Measurements from ENCODE around the gene MAP3K19.

The MAP3K19 gene

DNA sequence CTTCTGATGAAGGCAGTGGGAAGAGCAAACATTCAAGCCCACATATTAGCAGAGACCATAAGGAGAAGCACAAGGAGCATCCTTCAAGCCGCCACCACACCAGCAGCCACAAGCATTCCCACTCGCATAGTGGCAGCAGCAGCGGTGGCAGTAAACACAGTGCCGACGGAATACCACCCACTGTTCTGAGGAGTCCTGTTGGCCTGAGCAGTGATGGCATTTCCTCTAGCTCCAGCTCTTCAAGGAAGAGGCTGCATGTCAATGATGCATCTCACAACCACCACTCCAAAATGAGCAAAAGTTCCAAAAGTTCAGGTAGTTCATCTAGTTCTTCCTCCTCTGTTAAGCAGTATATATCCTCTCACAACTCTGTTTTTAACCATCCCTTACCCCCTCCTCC, 93.2 kb downstream of the MAP3K19 start:
- Histone ChIP-seq H2BK12ac (ENCODE audit: low read length in 2 of 2) (no peak overlapping the region), H3K36me3 (ENCODE audit: control insufficient read depth in 1 of 2, insufficient read depth in 2 of 2, low read depth in 1 of 2, low read length in 2 of 2) (peaks cover 10 to 98% of the 10 kb centered on the region in 2 experiments), H3K27ac (ENCODE audit: low read length, poor library complexity, severe bottlenecking) (no peak overlapping the region), H3K4me2 (ENCODE audit: low read length, poor library complexity, severe bottlenecking) (no peak overlapping the region), H3K9ac (ENCODE audit: low read length) (no peak overlapping the region), H2BK120ac (ENCODE audit: low read depth, low read length) (no peak overlapping the region), H4K91ac (ENCODE audit: low read length) (no peak overlapping the region), H2BK5ac (ENCODE audit: low read depth, low read length, poor library complexity, severe bottlenecking) (no peak overlapping the region), H3K27me3 (ENCODE audit: control insufficient read depth in 1 of 2, insufficient read depth in 1 of 2, low read length in 2 of 2) (no peaks in the 10 kb centered on the region), H4K8ac (ENCODE audit: low read length) (no peak overlapping the region), H3K14ac (ENCODE audit: low read length in 2 of 2) (no peak overlapping the region), H3K4me1 (ENCODE audit: control insufficient read depth, insufficient read depth, low read depth, low read length) (peaks cover 2% of the 10 kb centered on the region), H3K23ac (ENCODE audit: low read length in 2 of 2) (no peak overlapping the region), H2AK5ac (ENCODE audit: low read length, severe bottlenecking) (no peak overlapping the region), H2BK15ac (ENCODE audit: low read depth, poor library complexity, severe bottlenecking) (no peak overlapping the region), H3K4ac (ENCODE audit: low read depth in 1 of 2, low read length in 2 of 2) (no peak overlapping the region), H3K9me3 (ENCODE audit: control insufficient read depth, low read length) (no peaks in the 10 kb centered on the region), H3K79me1 (replicated peaks; ENCODE audit: low read length, poor library complexity, severe bottlenecking) (peaks cover 10% of the 10 kb centered on the region), H3K18ac (ENCODE audit: low read depth in 1 of 2, low read length in 2 of 2) (no peak overlapping the region), H2AFZ (ENCODE audit: low read depth, low read length) (no peak overlapping the region), H3K4me3 (ENCODE audit: insufficient read depth in 1 of 2, low read depth in 1 of 2, low read length in 2 of 2) (no peak overlapping the region)
- 99% methylated on average over 5 of the region's 5 CpGs for WGBS
- no peak for DNase-seq

GRCh38 chr2:134952608-134953007, 94.6 kb downstream of the MAP3K19 start:
- no peak overlapping the region for H3K14ac ChIP-seq (ENCODE audit: low read length in 2 of 2)
- H3K18ac ChIP-seq (ENCODE audit: low read depth in 1 of 2, low read length in 2 of 2), result no peak overlapping the region
- no peak for DNase-seq
- no peak overlapping the region for H3K27ac ChIP-seq (ENCODE audit: low read length, poor library complexity, severe bottlenecking)
- H3K4ac ChIP-seq (ENCODE audit: low read depth in 1 of 2, low read length in 2 of 2), result no peak overlapping the region
- H2BK15ac ChIP-seq (ENCODE audit: low read depth, poor library complexity, severe bottlenecking), result no peak overlapping the region
- no peaks in the 10 kb centered on the region for H3K27me3 ChIP-seq (ENCODE audit: control insufficient read depth in 1 of 2, insufficient read depth in 1 of 2, low read length in 2 of 2)
- H3K79me1 ChIP-seq (replicated peaks; ENCODE audit: low read length, poor library complexity, severe bottlenecking), result peaks cover 15% of the 10 kb centered on the region
- H3K9me3 ChIP-seq (ENCODE audit: control insufficient read depth, low read length), result no peaks in the 10 kb centered on the region
- no peak overlapping the region for H3K23ac ChIP-seq (ENCODE audit: low read length in 2 of 2)
- no peak overlapping the region for H3K4me2 ChIP-seq (ENCODE audit: low read length, poor library complexity, severe bottlenecking)
- WGBS, result no CpG with 5 or more reads among the region's 3 CpGs
- no peak overlapping the region for H2BK12ac ChIP-seq (ENCODE audit: low read length in 2 of 2)
- H2AFZ ChIP-seq (ENCODE audit: low read depth, low read length), result no peak overlapping the region
- peaks cover 18 to 99% of the 10 kb centered on the region in 2 experiments for H3K36me3 ChIP-seq (ENCODE audit: control insufficient read depth in 1 of 2, insufficient read depth in 2 of 2, low read depth in 1 of 2, low read length in 2 of 2)
- no peak overlapping the region for H3K4me3 ChIP-seq (ENCODE audit: insufficient read depth in 1 of 2, low read depth in 1 of 2, low read length in 2 of 2)
- no peak overlapping the region for H3K9ac ChIP-seq (ENCODE audit: low read length)
- H4K8ac ChIP-seq (ENCODE audit: low read length), result no peak overlapping the region
- H2AK5ac ChIP-seq (ENCODE audit: low read length, severe bottlenecking), result no peak overlapping the region
- no peak overlapping the region for H4K91ac ChIP-seq (ENCODE audit: low read length)
- no peak overlapping the region for H2BK120ac ChIP-seq (ENCODE audit: low read depth, low read length)
- H2BK5ac ChIP-seq (ENCODE audit: low read depth, low read length, poor library complexity, severe bottlenecking), result no peak overlapping the region
- H3K4me1 ChIP-seq (ENCODE audit: control insufficient read depth, insufficient read depth, low read depth, low read length), result peaks cover 2% of the 10 kb centered on the region

- Histone ChIP-seq H3K9me3 (ENCODE audit: control insufficient read depth, low read length) (no peaks in the 10 kb centered on the region), H3K27ac (ENCODE audit: low read length, poor library complexity, severe bottlenecking) (no peak overlapping the region), H3K4me3 (ENCODE audit: insufficient read depth in 1 of 2, low read depth in 1 of 2, low read length in 2 of 2) (no peak overlapping the region), H3K79me1 (replicated peaks; ENCODE audit: low read length, poor library complexity, severe bottlenecking) (peaks cover 15% of the 10 kb centered on the region), H3K9ac (ENCODE audit: low read length) (no peak overlapping the region), H2BK15ac (ENCODE audit: low read depth, poor library complexity, severe bottlenecking) (no peak overlapping the region), H2BK12ac (ENCODE audit: low read length in 2 of 2) (no peak overlapping the region), H3K23ac (ENCODE audit: low read length in 2 of 2) (no peak overlapping the region), H3K4me1 (ENCODE audit: control insufficient read depth, insufficient read depth, low read depth, low read length) (peaks cover 2% of the 10 kb centered on the region), H3K18ac (ENCODE audit: low read depth in 1 of 2, low read length in 2 of 2) (no peak overlapping the region), H2BK120ac (ENCODE audit: low read depth, low read length) (no peak overlapping the region), H3K27me3 (ENCODE audit: control insufficient read depth in 1 of 2, insufficient read depth in 1 of 2, low read length in 2 of 2) (no peaks in the 10 kb centered on the region), H2BK5ac (ENCODE audit: low read depth, low read length, poor library complexity, severe bottlenecking) (no peak overlapping the region), H3K4me2 (ENCODE audit: low read length, poor library complexity, severe bottlenecking) (no peak overlapping the region), H4K91ac (ENCODE audit: low read length) (no peak overlapping the region), H2AK5ac (ENCODE audit: low read length, severe bottlenecking) (no peak overlapping the region), H3K14ac (ENCODE audit: low read length in 2 of 2) (no peak overlapping the region), H3K4ac (ENCODE audit: low read depth in 1 of 2, low read length in 2 of 2) (no peak overlapping the region), H4K8ac (ENCODE audit: low read length) (no peak overlapping the region), H2AFZ (ENCODE audit: low read depth, low read length) (no peak overlapping the region), H3K36me3 (ENCODE audit: control insufficient read depth in 1 of 2, insufficient read depth in 2 of 2, low read depth in 1 of 2, low read length in 2 of 2) (peaks cover 21 to 97% of the 10 kb centered on the region in 2 experiments)
- no peak for DNase-seq
- 100% methylated on average over 1 of the region's 2 CpGs for WGBS
Measured at GRCh38 chr2:134950886-134951285, 96.4 kb downstream of the MAP3K19 start.

GRCh38 chr2:134949981-134950708, 97.1 kb downstream of the MAP3K19 start:
- Histone ChIP-seq H2BK5ac (ENCODE audit: low read depth, low read length, poor library complexity, severe bottlenecking) (no peak overlapping the region), H3K23ac (ENCODE audit: low read length in 2 of 2) (no peak overlapping the region), H3K27ac (ENCODE audit: low read length, poor library complexity, severe bottlenecking) (no peak overlapping the region), H3K36me3 (ENCODE audit: control insufficient read depth in 1 of 2, insufficient read depth in 2 of 2, low read depth in 1 of 2, low read length in 2 of 2) (peaks cover 21 to 97% of the 10 kb centered on the region in 2 experiments), H3K4me3 (ENCODE audit: insufficient read depth in 1 of 2, low read depth in 1 of 2, low read length in 2 of 2) (no peak overlapping the region), H3K18ac (ENCODE audit: low read depth in 1 of 2, low read length in 2 of 2) (no peak overlapping the region), H2AFZ (ENCODE audit: low read depth, low read length) (no peak overlapping the region), H3K9me3 (ENCODE audit: control insufficient read depth, low read length) (no peaks in the 10 kb centered on the region), H4K8ac (ENCODE audit: low read length) (no peak overlapping the region), H3K4me2 (ENCODE audit: low read length, poor library complexity, severe bottlenecking) (no peak overlapping the region), H2AK5ac (ENCODE audit: low read length, severe bottlenecking) (no peak overlapping the region), H3K4ac (ENCODE audit: low read depth in 1 of 2, low read length in 2 of 2) (no peak overlapping the region), H4K91ac (ENCODE audit: low read length) (no peak overlapping the region), H3K27me3 (ENCODE audit: control insufficient read depth in 1 of 2, insufficient read depth in 1 of 2, low read length in 2 of 2) (no peaks in the 10 kb centered on the region), H2BK120ac (ENCODE audit: low read depth, low read length) (no peak overlapping the region), H2BK12ac (ENCODE audit: low read length in 2 of 2) (no peak overlapping the region), H3K4me1 (ENCODE audit: control insufficient read depth, insufficient read depth, low read depth, low read length) (peaks cover 2% of the 10 kb centered on the region), H2BK15ac (ENCODE audit: low read depth, poor library complexity, severe bottlenecking) (no peak overlapping the region), H3K14ac (ENCODE audit: low read length in 2 of 2) (no peak overlapping the region), H3K9ac (ENCODE audit: low read length) (no peak overlapping the region), H3K79me1 (replicated peaks; ENCODE audit: low read length, poor library complexity, severe bottlenecking) (peaks cover 15% of the 10 kb centered on the region)
- 95% methylated on average over 7 of the region's 7 CpGs for WGBS
- DNase-seq, result no peak
